ENCODE data around the gene NCAPD3. TPM values are rescaled to one million over a fixed set of nuclear protein-coding genes. Genes with fewer than 3 reads are reported as not detected.
A peak's percentile ranks its signal among the peaks of the same experiment; 100 is the strongest.

The NCAPD3 gene
- total and polyA plus RNA-seq, 9 of the 15 experiments (the other 6 are each of a cell fraction or from before 2014, with no cell fraction given): 23.6 to 80.6 (median 58.6) TPM

DNA sequence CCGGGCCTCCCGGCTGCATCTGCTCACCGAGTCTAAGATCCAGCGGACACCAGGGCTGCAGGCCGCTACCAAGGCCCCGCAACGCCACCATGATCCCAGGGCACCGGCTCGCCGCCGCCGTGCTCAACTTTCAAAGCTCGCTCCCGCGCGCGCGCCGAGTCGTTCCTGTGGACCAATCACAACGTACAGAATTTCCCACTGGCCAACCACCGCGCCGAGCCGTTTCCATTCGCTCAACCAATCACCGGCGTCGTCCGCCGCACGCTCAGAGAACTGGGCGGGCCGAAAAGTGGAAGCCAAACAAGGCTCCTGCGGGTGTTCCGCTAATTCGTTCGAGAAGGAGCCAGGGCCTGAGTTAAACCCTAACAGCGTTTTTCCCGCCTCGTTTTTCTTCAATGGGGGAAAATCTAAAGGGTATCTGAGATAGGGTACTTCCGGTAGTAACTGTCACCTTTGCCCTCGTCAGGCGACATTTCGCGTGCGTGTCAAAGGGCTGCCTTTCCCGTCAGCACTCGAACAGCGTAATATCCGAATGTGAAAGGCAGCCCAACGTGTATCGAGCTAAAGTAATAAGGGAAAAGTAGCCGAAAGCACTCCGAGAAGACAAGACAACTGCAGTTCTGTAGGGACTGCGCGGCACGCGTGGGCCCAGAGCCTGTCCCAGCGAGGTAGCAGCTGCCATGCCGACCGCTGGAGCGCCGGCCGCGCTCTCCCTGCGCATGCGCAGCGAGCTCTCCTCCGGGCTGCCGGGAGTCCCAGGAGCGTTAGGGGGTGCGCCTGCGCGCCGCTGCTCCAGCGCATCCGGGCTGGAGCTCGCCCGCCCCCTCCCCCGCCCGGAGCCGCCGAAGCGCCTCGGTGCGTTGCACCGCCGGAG is at the start of gene NCAPD3, which contains the start of gene VPS26B (continued):
- no peak; the same call in 1 of the 2 replicates for TF ChIP-seq CREB1 (IDR thresholded peaks at IDR 0.05)
- TF ChIP-seq CREB1 (CRISPR knock-in tag; IDR thresholded peaks at IDR 0.05): peak; percentile 35
- peak; percentile 54; the same call in 1 of the 2 replicates for TF ChIP-seq ZNF41 (CRISPR knock-in tag; conservative IDR thresholded peaks at IDR 0.05)
- TF ChIP-seq ZNF124 (CRISPR knock-in tag; IDR thresholded peaks at IDR 0.05): no peak
- TF ChIP-seq ERF (CRISPR knock-in tag; IDR thresholded peaks at IDR 0.05): peak; percentile 87
- peak; percentile 86 to 95 for TF ChIP-seq MNT (conservative IDR thresholded peaks at IDR 0.05)
- TF ChIP-seq ZNF224 (CRISPR knock-in tag; IDR thresholded peaks at IDR 0.05): no peak
- 0 out of 2 replicates have a peak, but pooled peaks have one; percentile 45 for TF ChIP-seq GABPB1 (CRISPR knock-in tag; IDR thresholded peaks at IDR 0.05)
- peak; percentile 88 for TF ChIP-seq RB1 (IDR thresholded peaks at IDR 0.05; ENCODE audit: low read depth)
- peak; percentile 96 for TF ChIP-seq SUPT5H (IDR thresholded peaks at IDR 0.05)
- peak; percentile 93 for TF ChIP-seq HDAC2 (IDR thresholded peaks at IDR 0.05)
- TF ChIP-seq, protein P1, sequence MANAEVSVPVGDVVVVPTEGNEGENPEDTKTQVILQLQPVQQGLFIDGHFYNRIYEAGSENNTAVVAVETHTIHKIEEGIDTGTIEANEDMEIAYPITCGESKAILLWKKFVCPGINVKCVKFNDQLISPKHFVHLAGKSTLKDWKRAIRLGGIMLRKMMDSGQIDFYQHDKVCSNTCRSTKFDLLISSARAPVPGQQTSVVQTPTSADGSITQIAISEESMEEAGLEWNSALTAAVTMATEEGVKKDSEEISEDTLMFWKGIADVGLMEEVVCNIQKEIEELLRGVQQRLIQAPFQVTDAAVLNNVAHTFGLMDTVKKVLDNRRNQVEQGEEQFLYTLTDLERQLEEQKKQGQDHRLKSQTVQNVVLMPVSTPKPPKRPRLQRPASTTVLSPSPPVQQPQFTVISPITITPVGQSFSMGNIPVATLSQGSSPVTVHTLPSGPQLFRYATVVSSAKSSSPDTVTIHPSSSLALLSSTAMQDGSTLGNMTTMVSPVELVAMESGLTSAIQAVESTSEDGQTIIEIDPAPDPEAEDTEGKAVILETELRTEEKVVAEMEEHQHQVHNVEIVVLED (CRISPR knock-in tag; IDR thresholded peaks at IDR 0.05): peak; percentile 51
- no peak for TF ChIP-seq KLF16 (IDR thresholded peaks at IDR 0.05)
- no peak; the same call in 1 of the 2 replicates for TF ChIP-seq ZNF766 (CRISPR knock-in tag; conservative IDR thresholded peaks at IDR 0.05)
- TF ChIP-seq NCOA6 (IDR thresholded peaks at IDR 0.05): no peak
- peak; percentile 89 for TF ChIP-seq MXD1 (CRISPR knock-in tag; IDR thresholded peaks at IDR 0.05; ENCODE audit: borderline replicate concordance, poor library complexity, severe bottlenecking)
- peak; percentile 25; the same call in 1 of the 2 replicates for TF ChIP-seq HDAC8 (tag; IDR thresholded peaks at IDR 0.05)
- TF ChIP-seq ZNF324 (CRISPR knock-in tag; IDR thresholded peaks at IDR 0.05): no peak
- no peak for TF ChIP-seq ZNF384 (IDR thresholded peaks at IDR 0.05; ENCODE audit: low read depth, low read length)
- peak; percentile 46 for TF ChIP-seq FIP1L1 (IDR thresholded peaks at IDR 0.05; ENCODE audit: low read depth, low read length, poor library complexity, severe bottlenecking)
- no peak for TF ChIP-seq ZC3H11A (IDR thresholded peaks at IDR 0.05; ENCODE audit: low read depth, low read length)
- 0 out of 4 replicates have a peak, but pooled peaks of 1 of the 2 experiments have one; percentile 15 for TF ChIP-seq SRF (CRISPR knock-in tag; IDR thresholded peaks at IDR 0.05)
- peak; percentile 98 for TF ChIP-seq POLR2A (conservative IDR thresholded peaks at IDR 0.05)
- peak; percentile 41; the same call in 1 of the 2 replicates for TF ChIP-seq CREM (IDR thresholded peaks at IDR 0.05; ENCODE audit: low read depth)
- 0 out of 2 replicates have a peak, but pooled peaks have one; percentile 22 for TF ChIP-seq CREB3 (tag; conservative IDR thresholded peaks at IDR 0.05; ENCODE audit: low read depth)
- no peak for TF ChIP-seq LARP7 (IDR thresholded peaks at IDR 0.05)
- TF ChIP-seq TRIM28 (IDR thresholded peaks at IDR 0.05): 0 out of 2 replicates have a peak, but pooled peaks have one; percentile 48
